SKM-1 (cell line): ENCODE data around the gene JCAD.
"Not testable (repeated sequence)": the region's sequence is repeated elsewhere in the genome, so short reads cannot be mapped to it uniquely, and the experiment has no call there.

Experiments
- DNase-seq: peaks from one replicate; lab custom pipeline; 2025; ENCODE audit not compliant: unreplicated experiment; lab: John Stamatoyannopoulos, UW

The JCAD gene

GRCh38 chr10:29998142-29998808 lies 61.1 kb downstream of the JCAD start:
- peak; percentile 41 for DNase-seq

GRCh38 chr10:29994811-29995210 lies 64.6 kb downstream of the JCAD start:
- DNase-seq = no peak

GRCh38 chr10:29993319-29993915 lies 66.0 kb downstream of the JCAD start:
- DNase-seq = no peak

- no peak for DNase-seq
Measured at GRCh38 chr10:29992914-29993313, 66.5 kb downstream of the JCAD start.

- no peak for DNase-seq
Measured at GRCh38 chr10:29991382-29991781, 68.0 kb downstream of the JCAD start.

- DNase-seq = no peak
Measured at GRCh38 chr10:29987471-29987870, 71.9 kb downstream of the JCAD start.

GRCh38 chr10:29982997-29983648 lies 76.3 kb downstream of the JCAD start:
- DNase-seq = no peak

GRCh38 chr10:29981510-29981909 lies 77.9 kb downstream of the JCAD start:
- no peak for DNase-seq

GRCh38 chr10:29980084-29980483 lies 79.3 kb downstream of the JCAD start:
- no peak for DNase-seq

GRCh38 chr10:29979421-29979779 lies 80.0 kb downstream of the JCAD start:
- DNase-seq = not testable (repeated sequence)

- no peak for DNase-seq
Measured at GRCh38 chr10:29977171-29977570, 82.2 kb downstream of the JCAD start.

- no peak for DNase-seq
Measured at GRCh38 chr10:29976134-29976533, 83.3 kb downstream of the JCAD start.

- no peak for DNase-seq
Measured at GRCh38 chr10:29974773-29975172, 84.6 kb downstream of the JCAD start.

- DNase-seq = no peak
Measured at GRCh38 chr10:29973921-29974320, 85.5 kb downstream of the JCAD start.

- no peak for DNase-seq
Measured at GRCh38 chr10:29970576-29970975, 88.8 kb downstream of the JCAD start.

GRCh38 chr10:29970012-29970396 lies 89.4 kb downstream of the JCAD start:
- DNase-seq = no peak

GRCh38 chr10:29969255-29970011 lies 90.0 kb downstream of the JCAD start:
- DNase-seq = no peak

GRCh38 chr10:29968585-29968984 lies 90.8 kb downstream of the JCAD start:
- DNase-seq = no peak

- DNase-seq = no peak
Measured at GRCh38 chr10:29966269-29966668, 93.1 kb downstream of the JCAD start.
